ENCODE results near the gene CYB5D1. TPM values are rescaled to one million over a fixed set of nuclear protein-coding genes. Genes with fewer than 3 reads are reported as not detected.

CYB5D1 gene
- total RNA-seq, 5 donors from 2014 or later (not counting 1 experiment from before 2014, with no cell fraction given), result 5.5 to 12.4 (median 8.4) TPM

DNA sequence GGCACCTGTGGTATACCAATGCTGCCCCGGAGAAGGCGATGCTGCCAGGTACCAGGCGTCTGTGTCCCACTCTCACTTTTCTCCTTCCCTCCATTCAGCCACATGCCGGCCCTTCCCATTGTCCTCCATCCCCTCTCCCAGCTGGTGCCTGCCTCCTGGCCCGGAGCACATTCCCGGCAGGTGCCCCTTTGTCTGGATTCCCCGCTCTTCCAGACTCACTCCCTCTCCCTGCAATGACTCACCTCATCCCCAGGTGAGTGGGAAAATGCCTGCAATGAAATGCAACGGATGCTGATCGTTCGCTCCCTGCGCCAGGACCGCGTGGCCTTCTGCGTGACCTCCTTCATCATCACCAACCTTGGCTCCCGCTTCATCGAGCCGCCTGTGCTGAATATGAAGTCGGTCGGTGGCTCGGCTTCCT lies 34.2 kb upstream of the CYB5D1 start:
- Mint-ChIP-seq H3K4me1 (peaks cover 0 to 5% (median 0%) of the 10 kb centered on the region in 3 donors), H3K36me3 (no peaks in the 10 kb centered on the region), H3K27ac (no peak overlapping the region), H3K9me3 (no peaks in the 10 kb centered on the region), H3K27me3 (peaks cover 0 to 2% of the 10 kb centered on the region in 2 donors), H3K4me3 (no peak overlapping the region)
- H3K4me3 ChIP-seq (ENCODE audit: control insufficient read depth in 1 of 2, extremely low read depth in 1 of 2, low read length in 1 of 2), result no peak overlapping the region
- H3K9me3 ChIP-seq, result no peaks in the 10 kb centered on the region
- 94% methylated on average over 19 of the region's 20 CpGs for WGBS (ENCODE audit: insufficient coverage)
- ATAC-seq (replicated peaks in 1 of 4) (no peak), DNase-seq (no peak)
- CTCF ChIA-PET, result interaction anchor here (0.6 kb wide), 6 partner anchors 19 to 1093 kb away, joined by 3 to 5 read pairs (median 4); no protein-coding TSS in a partner anchor
- no peaks in the 10 kb centered on the region for H3K4me1 ChIP-seq (ENCODE audit: control insufficient read depth in 1 of 2, extremely low read depth in 1 of 2, insufficient read depth in 2 of 2, low read length in 2 of 2)
- no peak overlapping the region for H3K27ac ChIP-seq (ENCODE audit: low read length)
- peaks cover 0 to 12% of the 10 kb centered on the region in 2 experiments for H3K27me3 ChIP-seq (replicated peaks in 1 of 2; ENCODE audit: control insufficient read depth in 2 of 2, extremely low read depth in 1 of 2, insufficient read depth in 2 of 2, low read length in 1 of 2)
- H3K36me3 ChIP-seq (ENCODE audit: control insufficient read depth in 2 of 2, extremely low read depth in 1 of 2, insufficient read depth in 1 of 2, low read length in 1 of 2), result no peaks in the 10 kb centered on the region
- POLR2A ChIA-PET, result no interaction called here

DNA sequence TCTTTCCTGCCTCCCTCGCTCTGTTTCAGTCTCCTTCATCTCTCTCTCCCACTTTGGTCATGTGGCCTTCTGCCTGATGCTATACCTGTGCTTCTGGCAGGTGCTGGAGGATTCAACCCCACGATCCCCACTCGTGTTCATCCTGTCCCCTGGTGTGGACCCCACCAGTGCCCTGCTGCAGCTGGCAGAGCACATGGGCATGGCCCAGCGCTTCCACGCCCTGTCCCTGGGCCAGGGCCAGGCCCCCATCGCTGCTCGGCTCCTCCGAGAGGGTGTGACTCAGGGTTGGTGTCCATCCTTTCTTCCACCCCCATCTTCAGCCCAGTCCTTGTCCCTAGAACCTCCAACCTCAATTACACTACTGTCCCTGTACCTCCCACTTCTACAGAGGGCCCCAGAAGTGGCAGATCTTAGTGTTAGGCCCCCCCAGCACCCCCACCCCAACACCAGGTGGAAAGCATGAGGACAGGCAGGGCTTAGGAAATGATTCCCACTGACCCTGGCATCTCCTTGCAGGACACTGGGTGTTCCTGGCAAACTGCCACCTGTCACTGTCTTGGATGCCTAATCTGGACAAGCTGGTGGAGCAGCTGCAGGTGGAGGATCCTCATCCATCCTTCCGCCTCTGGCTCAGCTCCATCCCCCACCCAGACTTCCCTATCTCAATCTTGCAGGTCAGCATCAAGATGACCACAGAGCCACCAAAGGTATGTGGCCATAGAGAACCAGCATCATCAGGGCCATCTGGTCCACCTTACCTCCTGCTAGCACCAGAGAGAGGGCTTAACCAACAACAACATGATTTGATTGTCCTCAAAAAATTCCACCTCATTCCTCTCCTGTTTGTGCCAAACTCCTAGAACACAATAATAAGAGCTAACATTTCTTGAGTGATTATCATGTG lies 33.5 kb upstream of the CYB5D1 start:
- Histone ChIP-seq H3K36me3 (ENCODE audit: control insufficient read depth in 2 of 2, extremely low read depth in 1 of 2, insufficient read depth in 1 of 2, low read length in 1 of 2) (no peaks in the 10 kb centered on the region), H3K4me1 (ENCODE audit: control insufficient read depth in 1 of 2, extremely low read depth in 1 of 2, insufficient read depth in 2 of 2, low read length in 2 of 2) (no peaks in the 10 kb centered on the region), H3K27me3 (replicated peaks in 1 of 2; ENCODE audit: control insufficient read depth in 2 of 2, extremely low read depth in 1 of 2, insufficient read depth in 2 of 2, low read length in 1 of 2) (peaks cover 0 to 12% of the 10 kb centered on the region in 2 experiments), H3K9me3 (no peaks in the 10 kb centered on the region), H3K4me3 (ENCODE audit: control insufficient read depth in 1 of 2, extremely low read depth in 1 of 2, low read length in 1 of 2) (no peak overlapping the region), H3K27ac (ENCODE audit: low read length) (no peak overlapping the region)
- H3K36me3 Mint-ChIP-seq, result no peaks in the 10 kb centered on the region
- 90% methylated on average over 8 of the region's 9 CpGs for WGBS (ENCODE audit: insufficient coverage)
- no peaks in the 10 kb centered on the region for H3K9me3 Mint-ChIP-seq
- POLR2A ChIA-PET, result interaction anchor here in 1 of 2 donors (0.6 kb wide), 1 partner anchor 337 kb away, joined by 3 read pairs; no protein-coding TSS in a partner anchor
- no peak for DNase-seq
- H3K27ac Mint-ChIP-seq, result no peak overlapping the region
- ATAC-seq (replicated peaks in 1 of 4), result no peak
- CTCF ChIA-PET, result interaction anchor here (0.8 to 1.4 kb wide), 4 partner anchors 17 to 166 kb away, joined by 3 to 7 read pairs (median 3); no protein-coding TSS in a partner anchor
- H3K4me3 Mint-ChIP-seq, result no peak overlapping the region
- peaks cover 3 to 4% of the 10 kb centered on the region in 2 donors for H3K27me3 Mint-ChIP-seq
- peaks cover 0 to 5% (median 0%) of the 10 kb centered on the region in 3 donors for H3K4me1 Mint-ChIP-seq

DNA sequence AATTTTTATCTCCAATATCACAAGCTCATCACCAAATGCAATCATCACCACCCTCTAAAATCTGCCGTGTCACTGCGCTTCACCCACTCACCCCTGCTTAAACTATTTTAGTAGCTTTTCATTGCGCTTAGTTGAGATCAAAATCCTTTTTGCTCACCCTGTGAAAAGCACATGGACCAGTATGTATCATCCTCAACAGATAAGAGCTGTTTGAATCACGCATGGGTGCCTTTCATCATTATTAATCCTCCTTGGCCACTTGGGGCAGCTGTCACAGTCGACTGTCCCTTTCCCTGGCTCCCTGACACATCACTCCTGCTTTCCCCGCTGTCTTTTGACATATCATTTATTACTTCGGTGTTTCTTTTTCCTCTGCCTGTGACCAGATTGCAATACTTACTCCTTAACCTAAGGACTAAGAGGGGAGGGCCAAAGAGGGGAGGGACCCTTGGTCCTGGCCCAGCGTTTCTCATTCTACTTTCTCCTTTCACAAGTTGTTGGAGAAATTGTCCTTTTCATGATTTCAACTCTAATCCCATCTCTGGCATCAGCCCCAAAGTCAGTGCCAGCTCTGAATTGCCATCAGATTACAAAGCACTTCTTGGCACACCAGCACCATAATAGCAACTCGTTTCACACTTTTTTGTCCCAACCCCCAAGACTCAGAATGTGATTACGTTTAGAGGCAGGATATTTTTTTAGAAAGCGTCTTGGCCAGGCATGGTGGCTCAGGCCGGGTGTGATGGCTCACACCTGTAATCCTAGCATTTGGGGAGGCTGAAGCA lies 32.4 kb upstream of the CYB5D1 start:
- DNase-seq (no peak), ATAC-seq (replicated peaks in 1 of 4) (no peak)
- Histone ChIP-seq H3K4me3 (ENCODE audit: control insufficient read depth in 1 of 2, extremely low read depth in 1 of 2, low read length in 1 of 2) (no peak overlapping the region), H3K9me3 (no peaks in the 10 kb centered on the region), H3K36me3 (ENCODE audit: control insufficient read depth in 2 of 2, extremely low read depth in 1 of 2, insufficient read depth in 1 of 2, low read length in 1 of 2) (no peaks in the 10 kb centered on the region), H3K4me1 (ENCODE audit: control insufficient read depth in 1 of 2, extremely low read depth in 1 of 2, insufficient read depth in 2 of 2, low read length in 2 of 2) (no peaks in the 10 kb centered on the region), H3K27ac (ENCODE audit: low read length) (no peak overlapping the region), H3K27me3 (replicated peaks in 1 of 2; ENCODE audit: control insufficient read depth in 2 of 2, extremely low read depth in 1 of 2, insufficient read depth in 2 of 2, low read length in 1 of 2) (peaks cover 0 to 15% of the 10 kb centered on the region in 2 experiments)
- no peak overlapping the region for H3K27ac Mint-ChIP-seq
- CTCF ChIA-PET, result interaction anchor here (0.6 to 1.4 kb wide), 8 partner anchors 8 to 1025 kb away, joined by 3 to 8 read pairs (median 4); partner anchors contain the start of genes CYB5D1 (in 1 of the 2), NAA38 (in 1 of the 2) and SAT2 (in 1 of the 2)
- no peaks in the 10 kb centered on the region for H3K9me3 Mint-ChIP-seq
- H3K4me3 Mint-ChIP-seq, result no peak overlapping the region
- 58% methylated on average over 8 of the region's 12 CpGs for WGBS (ENCODE audit: insufficient coverage)
- POLR2A ChIA-PET, result interaction anchor here in 1 of 2 donors (0.6 kb wide), 2 partner anchors 338 to 424 kb away, joined by 3 read pairs; partner anchors contain the start of gene PFAS
- no peaks in the 10 kb centered on the region for H3K36me3 Mint-ChIP-seq
- H3K27me3 Mint-ChIP-seq, result peaks cover 4% of the 10 kb centered on the region in 2 donors
- peaks cover 0 to 5% (median 0%) of the 10 kb centered on the region in 3 donors for H3K4me1 Mint-ChIP-seq

DNA sequence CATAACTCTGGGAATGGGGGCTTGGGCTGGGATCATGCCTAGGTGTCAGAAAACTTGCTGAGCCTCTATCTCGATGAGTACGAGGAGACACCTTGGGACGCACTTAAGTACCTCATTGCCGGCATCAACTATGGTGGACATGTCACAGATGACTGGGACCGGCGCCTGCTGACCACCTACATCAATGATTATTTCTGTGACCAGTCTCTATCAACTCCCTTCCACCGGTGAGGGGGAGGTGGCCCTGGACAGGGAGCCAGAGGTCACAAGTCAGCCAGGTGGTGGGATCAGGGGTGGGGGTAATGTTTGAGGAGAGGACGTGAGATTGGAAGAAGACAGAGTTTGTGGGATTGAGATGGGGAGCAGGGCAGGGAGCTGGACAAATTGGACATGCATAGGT lies 27.2 kb upstream of the CYB5D1 start:
- H3K4me3 ChIP-seq (ENCODE audit: control insufficient read depth in 1 of 2, extremely low read depth in 1 of 2, low read length in 1 of 2), result no peak overlapping the region
- no peaks in the 10 kb centered on the region for H3K9me3 Mint-ChIP-seq
- no peak overlapping the region for H3K4me3 Mint-ChIP-seq
- DNase-seq (no peak), ATAC-seq (replicated peaks in 1 of 4) (no peak)
- H3K36me3 Mint-ChIP-seq, result no peaks in the 10 kb centered on the region
- whole genome bisulfite sequencing (ENCODE audit: insufficient coverage), result 88% methylated on average over 7 of the region's 8 CpGs
- H3K27ac ChIP-seq (ENCODE audit: low read length), result no peak overlapping the region
- no peaks in the 10 kb centered on the region for H3K9me3 ChIP-seq
- H3K27me3 Mint-ChIP-seq, result peaks cover 3 to 4% of the 10 kb centered on the region in 2 donors
- H3K4me1 ChIP-seq (ENCODE audit: control insufficient read depth in 1 of 2, extremely low read depth in 1 of 2, insufficient read depth in 2 of 2, low read length in 2 of 2), result peaks cover 4 to 20% of the 10 kb centered on the region in 2 experiments
- ChIA-PET CTCF (no interaction called here), POLR2A (no interaction called here)
- no peaks in the 10 kb centered on the region for H3K36me3 ChIP-seq (ENCODE audit: control insufficient read depth in 2 of 2, extremely low read depth in 1 of 2, insufficient read depth in 1 of 2, low read length in 1 of 2)
- H3K27ac Mint-ChIP-seq, result no peak overlapping the region
- peaks cover 0 to 23% of the 10 kb centered on the region in 2 experiments for H3K27me3 ChIP-seq (replicated peaks in 1 of 2; ENCODE audit: control insufficient read depth in 2 of 2, extremely low read depth in 1 of 2, insufficient read depth in 2 of 2, low read length in 1 of 2)
- peaks cover 6 to 8% (median 8%) of the 10 kb centered on the region in 3 donors for H3K4me1 Mint-ChIP-seq

DNA sequence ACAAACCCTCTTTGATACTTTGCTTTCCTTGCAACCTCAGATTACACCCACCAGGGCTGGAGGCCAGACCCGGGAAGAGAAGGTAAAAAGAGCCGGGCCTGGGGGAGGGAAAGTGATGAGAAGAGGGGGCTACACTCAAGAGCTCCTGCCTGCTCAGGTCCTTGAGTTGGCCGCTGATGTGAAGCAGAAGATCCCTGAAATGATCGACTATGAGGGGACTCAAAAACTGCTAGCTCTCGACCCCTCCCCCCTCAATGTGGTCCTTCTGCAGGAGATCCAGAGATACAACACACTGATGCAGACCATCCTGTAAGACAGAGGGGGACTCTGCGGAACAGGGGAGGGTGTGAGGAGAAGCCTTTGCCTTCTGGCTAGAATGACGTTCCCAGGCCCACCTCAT lies 26.6 kb upstream of the CYB5D1 start:
- H3K27ac ChIP-seq (ENCODE audit: low read length), result no peak overlapping the region
- H3K27ac Mint-ChIP-seq, result no peak overlapping the region
- no peaks in the 10 kb centered on the region for H3K9me3 Mint-ChIP-seq

DNA sequence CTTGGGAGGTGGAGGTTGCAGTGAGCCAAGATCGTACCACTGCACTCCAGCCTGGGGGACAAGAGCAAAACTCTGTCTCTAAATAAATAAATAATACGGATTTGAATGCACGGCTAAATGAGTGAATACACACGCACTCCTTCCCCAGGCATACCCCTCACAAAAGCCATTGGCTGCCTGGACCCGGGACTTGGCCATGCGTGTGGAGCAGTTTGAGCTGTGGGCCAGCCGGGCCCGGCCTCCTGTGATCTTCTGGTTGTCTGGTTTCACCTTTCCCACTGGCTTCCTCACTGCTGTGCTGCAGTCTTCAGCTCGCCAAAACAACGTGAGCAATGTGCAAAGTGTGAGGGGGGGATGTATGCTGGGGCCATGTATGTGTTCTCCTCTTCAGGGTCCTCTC lies 25.4 kb upstream of the CYB5D1 start:
- H3K27ac ChIP-seq (ENCODE audit: low read length), result no peak overlapping the region
- no peaks in the 10 kb centered on the region for H3K36me3 Mint-ChIP-seq
- peaks cover 0 to 20% of the 10 kb centered on the region in 2 experiments for H3K27me3 ChIP-seq (replicated peaks in 1 of 2; ENCODE audit: control insufficient read depth in 2 of 2, extremely low read depth in 1 of 2, insufficient read depth in 2 of 2, low read length in 1 of 2)
- no peaks in the 10 kb centered on the region for H3K9me3 ChIP-seq
- H3K4me1 ChIP-seq (ENCODE audit: control insufficient read depth in 1 of 2, extremely low read depth in 1 of 2, insufficient read depth in 2 of 2, low read length in 2 of 2), result peaks cover 13 to 38% of the 10 kb centered on the region in 2 experiments
- ChIA-PET CTCF (interaction anchor here in 1 of 2 donors (1.6 kb wide), 1 partner anchor 158 kb away, joined by 9 read pairs; no protein-coding TSS in a partner anchor), POLR2A (interaction anchor here (1.2 to 1.5 kb wide), 3 partner anchors 10 to 18 kb away, joined by 4 to 5 read pairs (median 5); no protein-coding TSS in a partner anchor)
- peak overlapping the region in 2 of 3 donors; percentile 17 to 100 for H3K4me3 Mint-ChIP-seq
- WGBS (ENCODE audit: insufficient coverage), result 90% methylated on average over 2 of the region's 10 CpGs
- no peaks in the 10 kb centered on the region for H3K9me3 Mint-ChIP-seq
- H3K27ac Mint-ChIP-seq, result no peak overlapping the region
- H3K27me3 Mint-ChIP-seq, result peaks cover 3 to 4% of the 10 kb centered on the region in 2 donors
- H3K4me1 Mint-ChIP-seq, result peaks cover 21 to 25% (median 22%) of the 10 kb centered on the region in 3 donors
- H3K36me3 ChIP-seq (ENCODE audit: control insufficient read depth in 2 of 2, extremely low read depth in 1 of 2, insufficient read depth in 1 of 2, low read length in 1 of 2), result no peaks in the 10 kb centered on the region
- ATAC-seq (replicated peaks in 1 of 4), result no peak
- H3K4me3 ChIP-seq (ENCODE audit: control insufficient read depth in 1 of 2, extremely low read depth in 1 of 2, low read length in 1 of 2), result no peak overlapping the region
- no peak for DNase-seq

More for the DNA sequence above, 26.6 kb upstream of the CYB5D1 start:
- WGBS (ENCODE audit: insufficient coverage), result 60% methylated on average over 1 of the region's 7 CpGs
- Histone ChIP-seq H3K4me3 (ENCODE audit: control insufficient read depth in 1 of 2, extremely low read depth in 1 of 2, low read length in 1 of 2) (no peak overlapping the region), H3K27me3 (replicated peaks in 1 of 2; ENCODE audit: control insufficient read depth in 2 of 2, extremely low read depth in 1 of 2, insufficient read depth in 2 of 2, low read length in 1 of 2) (peaks cover 0 to 20% of the 10 kb centered on the region in 2 experiments), H3K9me3 (no peaks in the 10 kb centered on the region), H3K4me1 (ENCODE audit: control insufficient read depth in 1 of 2, extremely low read depth in 1 of 2, insufficient read depth in 2 of 2, low read length in 2 of 2) (peaks cover 4 to 26% of the 10 kb centered on the region in 2 experiments), H3K36me3 (ENCODE audit: control insufficient read depth in 2 of 2, extremely low read depth in 1 of 2, insufficient read depth in 1 of 2, low read length in 1 of 2) (no peaks in the 10 kb centered on the region)
- no peak for ATAC-seq (replicated peaks in 1 of 4)
- ChIA-PET CTCF (no interaction called here), POLR2A (no interaction called here)
- Mint-ChIP-seq H3K4me3 (no peak overlapping the region), H3K36me3 (no peaks in the 10 kb centered on the region), H3K4me1 (peaks cover 10 to 13% (median 11%) of the 10 kb centered on the region in 3 donors), H3K27me3 (peaks cover 3 to 4% of the 10 kb centered on the region in 2 donors)
- DNase-seq, result no peak

Data from T-cell (primary cell).